GM10266 (cell line): ENCODE results near the gene EPC2.

Source experiments
- DNase-seq: peaks from one replicate; pipeline ENCODE4 v3.0.0; 2012; ENCODE audit errors: extremely low spot score
- CTCF ChIP-seq: IDR thresholded peaks from 2 replicates; pipeline ENCODE4 v1.5.1; 2012; ENCODE audit warnings: mild to moderate bottlenecking, low read depth; ENCODE audit not compliant: control insufficient read depth, insufficient read depth; ENCODE audit errors: missing control alignments

The EPC2 gene

GRCh38 chr2:148796735-148797512, 152.4 kb downstream of the EPC2 start:
- DNase-seq: no peak

GRCh38 chr2:148802448-148803220, 158.1 kb downstream of the EPC2 start:
- DNase-seq: no peak
- TF ChIP-seq CTCF: no peak

More at GRCh38 chr2:148796735-148797512, 152.4 kb downstream of the EPC2 start:
- no peak for TF ChIP-seq CTCF

- TF ChIP-seq CTCF: no peak
- DNase-seq: no peak
These were observed 165.5 kb downstream of the EPC2 start for GRCh38 chr2:148810081-148810480.

GRCh38 chr2:148812306-148812705, 167.8 kb downstream of the EPC2 start:
- TF ChIP-seq CTCF: no peak
- no peak for DNase-seq

GRCh38 chr2:148813603-148814065, 169.1 kb downstream of the EPC2 start:
- peak; percentile 14 for TF ChIP-seq CTCF
- peak; percentile 84 for DNase-seq

- no peak for TF ChIP-seq CTCF
- DNase-seq: no peak
These were observed 169.8 kb downstream of the EPC2 start for GRCh38 chr2:148814143-148814859.
